ENCODE measurements around the gene COL18A1. TPM values are rescaled to one million over a fixed set of nuclear protein-coding genes. Genes with fewer than 3 reads are reported as not detected.

The COL18A1 gene
- polyA plus RNA-seq (2011; rRNA removed) = 25.3 and 37.0 TPM in 2 replicates
- 7.7 and 9.1 TPM in 2 replicates for polyA minus RNA-seq (2011; rRNA and poly(A)+ RNA removed)

DNA sequence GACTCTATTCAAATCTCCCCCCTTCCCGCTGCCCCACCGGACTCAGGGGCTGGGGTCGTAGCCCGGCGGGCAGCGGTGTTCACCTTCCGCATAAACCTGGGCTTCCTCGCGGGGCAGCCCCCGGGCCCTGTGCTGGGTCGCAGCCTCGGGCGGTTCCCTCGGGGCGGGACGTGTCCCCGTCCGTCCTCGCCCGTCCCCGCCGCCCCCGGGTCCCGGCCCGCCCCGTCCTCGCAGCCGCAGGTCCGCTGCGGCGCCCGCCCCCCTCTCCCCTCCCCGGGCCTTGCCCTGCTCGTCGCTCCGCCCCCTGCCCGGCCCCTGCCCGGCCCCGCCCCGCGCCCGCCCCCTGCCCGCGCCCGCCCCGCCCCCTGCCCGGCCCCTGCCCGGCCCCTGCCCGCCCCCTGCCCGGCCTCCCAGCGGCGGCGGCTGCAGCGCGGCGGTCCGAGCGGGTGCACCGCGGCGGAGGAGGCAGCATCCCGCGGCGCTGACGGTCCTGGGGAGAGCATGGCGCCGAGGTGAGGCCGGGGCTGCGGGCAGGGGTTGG lies at the start of gene COL18A1:
COL18A1 (plus strand) TSS at position 436 of the 541 bp plus-strand sequence; CDS start at position 502, 66 bp downstream.
- Histone ChIP-seq H3K27ac (ENCODE audit: low read depth, low read length) (no peak within 1 kb of the TSS), H3K9me3 (ENCODE audit: control insufficient read depth, insufficient read depth, low read length) (peaks cover 15% of the 10 kb centered on the region), H3K27me3 (ENCODE audit: control insufficient read depth, insufficient read depth, low read length) (peaks cover 4% of the 10 kb centered on the region), H3K4me3 (ENCODE audit: low read depth, low read length) (peak within 1 kb of the TSS; percentile 62)
- TF ChIP-seq CTCF (IDR thresholded peaks at IDR 0.05; ENCODE audit: low read depth, low read length) = no peak
- no peak for DNase-seq (ENCODE audit: low read depth, low spot score)
- ChIA-PET POLR2A (no interaction called here), CTCF (no interaction called here)

DNA sequence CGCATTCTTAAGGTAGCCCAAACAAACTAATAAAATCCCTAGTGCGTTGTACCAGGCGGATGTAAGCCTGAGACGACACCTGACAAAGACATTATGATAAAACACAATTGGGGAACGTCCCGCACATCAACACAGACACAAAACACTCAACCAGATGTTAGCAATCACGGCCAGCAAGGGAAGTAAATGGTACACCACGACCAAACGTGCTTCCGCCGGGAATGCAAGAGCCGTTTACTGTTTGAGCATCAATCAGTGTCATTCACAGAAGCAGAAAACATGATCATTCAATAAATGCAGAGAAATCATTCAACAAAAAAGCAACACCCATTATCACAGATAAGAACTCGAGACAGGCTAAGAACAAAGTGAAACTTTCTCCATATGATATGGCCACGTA lies 49.4 kb upstream of the COL18A1 start:
- no peak for DNase-seq (ENCODE audit: low read depth, low spot score)
- POLR2A ChIA-PET = no interaction called here
- H3K9me3 ChIP-seq (ENCODE audit: control insufficient read depth, insufficient read depth, low read length) = no peaks in the 10 kb centered on the region; the same call in 1 of the 2 replicates
- TF ChIP-seq CTCF (IDR thresholded peaks at IDR 0.05; ENCODE audit: low read depth, low read length) = no peak
- H3K4me3 ChIP-seq (ENCODE audit: low read depth, low read length) = no peak overlapping the region
- peak overlapping the region; percentile 11 for H3K27ac ChIP-seq (ENCODE audit: low read depth, low read length)
- CTCF ChIA-PET = no interaction called here
- peaks cover 2% of the 10 kb centered on the region for H3K27me3 ChIP-seq (ENCODE audit: control insufficient read depth, insufficient read depth, low read length)

DNA sequence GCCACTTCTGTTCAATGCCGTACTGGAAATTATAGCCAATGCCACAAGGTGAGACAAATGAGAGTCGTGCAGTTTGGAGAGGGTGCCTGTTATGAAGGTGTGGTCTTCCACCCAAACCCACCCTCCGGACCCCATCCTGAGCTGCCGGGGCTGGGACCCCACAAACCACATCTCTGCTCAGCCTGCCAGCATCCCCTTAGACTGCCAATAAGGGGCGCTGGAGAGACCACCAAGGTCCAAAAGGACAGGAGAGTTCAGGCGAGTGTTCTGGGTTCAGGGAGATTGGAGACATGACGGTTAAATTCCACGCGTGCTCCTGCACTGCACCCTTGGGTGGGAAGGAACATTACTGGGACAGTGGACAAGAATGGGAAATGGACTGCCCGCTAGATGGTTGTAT lies 48.7 kb upstream of the COL18A1 start:
- no peaks in the 10 kb centered on the region; the same call in 1 of the 2 replicates for H3K9me3 ChIP-seq (ENCODE audit: control insufficient read depth, insufficient read depth, low read length)
- no peak overlapping the region for H3K27ac ChIP-seq (ENCODE audit: low read depth, low read length)
- CTCF ChIA-PET = no interaction called here
- POLR2A ChIA-PET = no interaction called here
- no peak for DNase-seq (ENCODE audit: low read depth, low spot score)
- peaks cover 2% of the 10 kb centered on the region for H3K27me3 ChIP-seq (ENCODE audit: control insufficient read depth, insufficient read depth, low read length)
- TF ChIP-seq CTCF (IDR thresholded peaks at IDR 0.05; ENCODE audit: low read depth, low read length) = no peak
- H3K4me3 ChIP-seq (ENCODE audit: low read depth, low read length) = no peak overlapping the region

DNA sequence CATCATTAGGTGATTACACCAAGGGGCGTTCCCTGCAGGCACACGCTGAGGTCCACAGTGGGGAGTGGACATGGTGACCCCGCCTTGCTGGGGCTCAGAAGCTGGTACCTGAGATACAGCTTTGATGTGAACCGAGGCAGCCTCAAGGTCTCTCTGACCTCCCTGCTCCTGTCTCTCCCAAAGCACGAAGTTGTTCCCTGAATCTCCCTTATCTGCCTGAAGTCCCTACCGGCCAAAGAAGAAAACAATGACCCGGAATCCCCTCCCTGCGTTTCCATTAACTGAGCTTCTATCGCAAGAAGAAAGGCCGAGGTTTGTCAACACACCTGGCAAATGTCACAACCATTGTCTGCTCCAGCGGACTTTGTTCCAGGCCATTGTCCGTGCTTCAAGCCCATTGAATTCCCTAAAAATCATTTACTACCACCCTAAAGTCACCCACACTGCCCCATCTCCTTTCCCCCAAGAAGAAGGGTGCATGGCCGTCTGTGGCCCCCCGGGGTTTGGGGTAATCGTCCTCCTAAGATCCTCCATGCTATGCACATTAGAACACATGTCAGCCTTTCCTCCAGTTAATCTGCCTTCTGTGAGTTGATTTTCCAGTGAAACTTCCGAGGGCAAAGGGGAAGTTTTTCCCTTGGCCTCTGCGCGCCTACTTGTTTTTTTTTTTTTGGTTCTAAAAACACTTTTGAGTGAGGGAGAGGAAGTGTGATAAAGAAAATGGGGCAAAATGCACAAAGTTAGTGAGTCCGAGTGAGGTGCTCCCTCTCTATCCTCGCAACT lies 48.1 kb upstream of the COL18A1 start:
- ChIA-PET CTCF (no interaction called here), POLR2A (no interaction called here)
- Histone ChIP-seq H3K27ac (ENCODE audit: low read depth, low read length) (no peak overlapping the region), H3K9me3 (ENCODE audit: control insufficient read depth, insufficient read depth, low read length) (no peaks in the 10 kb centered on the region; the same call in 1 of the 2 replicates), H3K27me3 (ENCODE audit: control insufficient read depth, insufficient read depth, low read length) (peaks cover 2% of the 10 kb centered on the region), H3K4me3 (ENCODE audit: low read depth, low read length) (no peak overlapping the region)
- no peak for TF ChIP-seq CTCF (IDR thresholded peaks at IDR 0.05; ENCODE audit: low read depth, low read length)
- DNase-seq (ENCODE audit: low read depth, low spot score) = no peak
